ENCODE data around the gene TNNC2. TPM values are rescaled to one million over a fixed set of nuclear protein-coding genes. Genes with fewer than 3 reads are reported as not detected.
A peak's percentile ranks its signal among the peaks of the same experiment; 100 is the strongest.

The TNNC2 gene
- total RNA-seq, 1 experiment from 2014 or later = not detected

- peaks cover 3% of the 10 kb centered on the region for H3K9me3 Mint-ChIP-seq (ENCODE audit: low read depth, unreplicated experiment)
- intact Hi-C loops (cut with micrococcal nuclease; ENCODE audit: unreplicated experiment) = no loop called here
- peak overlapping the region; percentile 79 for H3K27ac Mint-ChIP-seq (ENCODE audit: unreplicated experiment)
- no peak for TF ChIP-seq CTCF (IDR thresholded peaks at IDR 0.05; ENCODE audit: unreplicated experiment)
- peak overlapping the region; percentile 94 for H3K4me3 Mint-ChIP-seq (ENCODE audit: low read depth, unreplicated experiment)
- H3K36me3 Mint-ChIP-seq (ENCODE audit: insufficient read depth, unreplicated experiment) = peaks cover 26% of the 10 kb centered on the region
- no peaks in the 10 kb centered on the region for H3K27me3 Mint-ChIP-seq (ENCODE audit: unreplicated experiment)
- BruUV-seq (replicated peaks) = no TSS peak
- H3K4me1 Mint-ChIP-seq (ENCODE audit: low read depth, unreplicated experiment) = peaks cover 38% of the 10 kb centered on the region
- CTCF ChIA-PET = interaction anchor here (0.6 kb wide), 1 partner anchor 517 kb away, joined by 3 read pairs; no protein-coding TSS in a partner anchor
- DNase-seq = no peak
Observed at GRCh38 chr20:45857882-45858216, 30.7 kb upstream of the TNNC2 start.

- BruUV-seq (replicated peaks) = no TSS peak
- peaks cover 38% of the 10 kb centered on the region for H3K4me1 Mint-ChIP-seq (ENCODE audit: low read depth, unreplicated experiment)
- CTCF ChIA-PET = interaction anchor here (0.6 to 1.5 kb wide), 4 partner anchors 10 to 517 kb away, joined by 3 to 6 read pairs (median 4); partner anchors contain the start of gene ZSWIM1
- peak; percentile 99 for DNase-seq
- intact Hi-C loops (cut with micrococcal nuclease; ENCODE audit: unreplicated experiment) = no loop called here
- peaks cover 3% of the 10 kb centered on the region for H3K9me3 Mint-ChIP-seq (ENCODE audit: low read depth, unreplicated experiment)
- TF ChIP-seq CTCF (IDR thresholded peaks at IDR 0.05; ENCODE audit: unreplicated experiment) = no peak
- peak within 1 kb of the TSS; percentile 94 for H3K4me3 Mint-ChIP-seq (ENCODE audit: low read depth, unreplicated experiment)
- peaks cover 26% of the 10 kb centered on the region for H3K36me3 Mint-ChIP-seq (ENCODE audit: insufficient read depth, unreplicated experiment)
- no peaks in the 10 kb centered on the region for H3K27me3 Mint-ChIP-seq (ENCODE audit: unreplicated experiment)
- H3K27ac Mint-ChIP-seq (ENCODE audit: unreplicated experiment) = peak within 1 kb of the TSS; percentile 79
Observed at GRCh38 chr20:45857114-45857881, 30.2 kb upstream of the TNNC2 start, which contains the start of the genes ACOT8 and ZSWIM3. ACOT8 (minus strand) TSS chr20:45857392; CDS start chr20:45857315, 77 bp downstream. ZSWIM3 (plus strand) TSS chr20:45857614; CDS start chr20:45857826, 212 bp downstream.

- CTCF ChIA-PET = no interaction called here
- H3K27me3 Mint-ChIP-seq (ENCODE audit: unreplicated experiment) = no peaks in the 10 kb centered on the region
- peaks cover 8% of the 10 kb centered on the region for H3K4me1 Mint-ChIP-seq (ENCODE audit: low read depth, unreplicated experiment)
- no peak overlapping the region for H3K27ac Mint-ChIP-seq (ENCODE audit: unreplicated experiment)
- intact Hi-C loops (cut with micrococcal nuclease; ENCODE audit: unreplicated experiment) = no loop called here
- no peak for TF ChIP-seq CTCF (IDR thresholded peaks at IDR 0.05; ENCODE audit: unreplicated experiment)
- peaks cover 26% of the 10 kb centered on the region for H3K36me3 Mint-ChIP-seq (ENCODE audit: insufficient read depth, unreplicated experiment)
- DNase-seq = no peak
- BruUV-seq (replicated peaks) = no TSS peak
- H3K4me3 Mint-ChIP-seq (ENCODE audit: low read depth, unreplicated experiment) = no peak overlapping the region
- no peaks in the 10 kb centered on the region for H3K9me3 Mint-ChIP-seq (ENCODE audit: low read depth, unreplicated experiment)
Observed at GRCh38 chr20:45853484-45853883, 26.4 kb upstream of the TNNC2 start.

GRCh38 chr20:45852326-45852725 lies 25.2 kb upstream of the TNNC2 start:
- H3K27ac Mint-ChIP-seq (ENCODE audit: unreplicated experiment) = no peak overlapping the region
- no TSS peak for BruUV-seq (replicated peaks)
- no peak for DNase-seq
- intact Hi-C loops (cut with micrococcal nuclease; ENCODE audit: unreplicated experiment) = no loop called here
- peaks cover 14% of the 10 kb centered on the region for H3K36me3 Mint-ChIP-seq (ENCODE audit: insufficient read depth, unreplicated experiment)
- CTCF ChIA-PET = interaction anchor here (0.7 kb wide), 1 partner anchor 568 kb away, joined by 3 read pairs; no protein-coding TSS in a partner anchor
- no peaks in the 10 kb centered on the region for H3K27me3 Mint-ChIP-seq (ENCODE audit: unreplicated experiment)
- no peak overlapping the region for H3K4me3 Mint-ChIP-seq (ENCODE audit: low read depth, unreplicated experiment)
- no peaks in the 10 kb centered on the region for H3K4me1 Mint-ChIP-seq (ENCODE audit: low read depth, unreplicated experiment)
- H3K9me3 Mint-ChIP-seq (ENCODE audit: low read depth, unreplicated experiment) = no peaks in the 10 kb centered on the region
- TF ChIP-seq CTCF (IDR thresholded peaks at IDR 0.05; ENCODE audit: unreplicated experiment) = no peak

All from Calu3 (cell line).